ENCODE measurements around the gene CLSTN3.
"Not testable (repeated sequence)": the region's sequence is repeated elsewhere in the genome, so short reads cannot be mapped to it uniquely, and the experiment has no call there.

CLSTN3 gene

DNA sequence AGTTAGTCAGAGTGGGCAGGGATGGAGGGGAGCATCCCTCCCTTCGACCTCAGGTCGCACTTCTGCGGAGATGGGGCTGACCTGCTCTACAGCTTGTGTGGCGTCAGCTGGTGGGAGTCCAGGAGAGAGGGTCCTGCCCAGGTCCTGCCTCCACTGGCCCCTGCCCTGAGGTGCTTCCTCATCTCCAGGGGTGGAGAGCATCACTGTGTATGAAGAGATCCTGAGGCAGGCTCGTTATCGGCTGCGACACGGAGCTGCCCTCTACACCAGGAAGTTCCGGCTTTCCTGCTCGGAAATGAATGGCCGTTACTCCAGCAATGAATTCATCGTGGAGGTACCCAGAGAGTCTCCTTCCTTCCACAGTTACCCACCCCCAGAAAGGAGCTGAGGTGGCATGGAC lies 20.2 kb downstream of the CLSTN3 start:
- no peak for DNase-seq (ENCODE audit: low read depth in 1 of 2, low spot score in 1 of 2)

DNA sequence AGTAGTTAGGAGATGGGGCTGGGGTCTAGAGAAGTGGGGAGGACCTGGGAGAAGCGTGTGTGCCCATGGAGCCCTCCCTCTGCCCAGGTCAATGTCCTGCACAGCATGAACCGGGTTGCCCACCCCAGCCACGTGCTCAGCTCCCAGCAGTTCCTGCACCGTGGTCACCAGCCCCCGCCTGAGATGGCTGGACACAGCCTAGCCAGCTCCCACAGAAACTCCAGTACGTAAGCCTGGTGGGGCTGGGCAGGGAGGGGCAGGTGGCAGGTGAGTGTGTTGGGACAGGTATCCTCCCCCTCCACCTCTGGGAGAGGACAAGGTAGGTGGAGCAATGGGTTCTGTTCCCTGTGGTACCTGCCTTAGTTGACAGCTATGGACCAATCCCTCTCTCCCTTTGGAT lies 20.7 kb downstream of the CLSTN3 start:
- DNase-seq (ENCODE audit: low read depth in 1 of 2, low spot score in 1 of 2) = no peak

- no peak for DNase-seq (ENCODE audit: low read depth in 1 of 2, low spot score in 1 of 2)
Observed at GRCh38 chr12:7151532-7151931, 21.4 kb downstream of the CLSTN3 start.

- DNase-seq (ENCODE audit: low read depth in 1 of 2, low spot score in 1 of 2) = no peak
Observed at GRCh38 chr12:7152818-7153217, 22.6 kb downstream of the CLSTN3 start.

DNA sequence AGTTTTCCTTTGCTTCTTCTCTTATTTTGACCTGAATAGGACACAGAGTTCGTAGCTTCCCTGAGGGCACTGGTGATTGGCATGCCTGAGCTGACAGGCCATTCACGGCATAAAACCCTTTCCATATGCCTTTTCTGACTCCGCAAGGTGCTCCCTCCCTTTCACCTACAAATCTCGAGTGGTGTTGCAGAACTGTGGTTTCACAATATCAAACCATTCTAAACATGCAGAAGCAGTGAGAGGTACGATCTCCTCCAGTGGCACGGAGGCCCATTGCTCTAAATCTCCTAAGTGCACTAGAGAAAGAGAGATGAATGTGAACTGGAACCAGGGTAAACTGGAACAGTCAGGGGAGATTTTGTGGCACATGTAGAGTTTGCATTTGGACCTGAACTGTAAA lies 23.9 kb downstream of the CLSTN3 start:
- DNase-seq (ENCODE audit: low read depth in 1 of 2, low spot score in 1 of 2) = no peak

- no peak for DNase-seq (ENCODE audit: low read depth in 1 of 2, low spot score in 1 of 2)
Observed at GRCh38 chr12:7154901-7155470, 24.8 kb downstream of the CLSTN3 start.

DNA sequence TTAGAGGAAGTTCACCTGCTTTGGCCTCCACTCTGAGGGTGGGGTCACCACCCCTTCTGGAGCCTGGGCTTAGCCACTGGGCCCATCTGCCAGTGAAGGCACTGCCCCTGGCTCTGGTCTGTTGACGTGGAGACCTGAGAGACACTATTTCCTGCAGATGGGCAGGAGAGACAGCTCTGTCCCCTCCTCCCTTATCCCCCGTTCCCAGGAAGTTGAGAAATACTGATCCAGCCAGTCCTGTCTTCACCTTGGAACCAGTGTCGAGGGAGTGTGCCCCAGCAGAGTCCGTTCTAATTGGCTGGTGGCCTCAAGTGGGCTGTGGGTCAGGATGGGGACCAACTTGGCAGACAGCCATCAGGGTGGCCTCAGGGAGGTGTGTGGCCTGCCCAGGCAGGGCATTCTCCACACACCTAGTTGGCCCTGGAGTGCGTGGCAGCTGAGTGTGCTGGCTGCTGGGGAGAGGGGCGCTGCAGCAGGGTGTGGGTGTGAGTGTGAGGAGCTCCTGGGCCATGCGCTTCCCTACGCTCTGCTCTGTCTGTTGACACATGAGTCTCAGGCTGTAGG lies 25.4 kb downstream of the CLSTN3 start:
- DNase-seq (ENCODE audit: low read depth in 1 of 2, low spot score in 1 of 2) = no peak

- DNase-seq (ENCODE audit: low read depth in 1 of 2, low spot score in 1 of 2) = no peak
Observed at GRCh38 chr12:7156259-7157197, 26.4 kb downstream of the CLSTN3 start.

DNA sequence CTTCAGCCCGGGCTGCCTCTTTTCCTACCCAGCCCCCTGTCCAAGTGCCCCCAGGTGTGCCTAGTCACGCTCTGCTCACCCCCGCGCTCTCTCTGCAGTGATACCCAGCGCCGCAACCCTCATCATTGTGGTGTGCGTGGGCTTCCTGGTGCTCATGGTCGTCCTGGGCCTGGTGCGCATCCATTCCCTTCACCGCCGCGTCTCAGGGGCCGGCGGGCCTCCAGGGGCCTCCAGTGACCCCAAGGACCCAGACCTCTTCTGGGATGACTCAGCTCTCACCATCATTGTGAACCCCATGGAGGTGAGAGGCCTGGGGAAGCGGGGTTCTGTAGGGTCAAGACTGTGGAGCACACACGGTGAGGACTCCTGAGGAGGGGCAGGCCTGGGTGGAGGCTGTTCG lies 27.2 kb downstream of the CLSTN3 start:
- DNase-seq (ENCODE audit: low read depth in 1 of 2, low spot score in 1 of 2) = no peak

DNA sequence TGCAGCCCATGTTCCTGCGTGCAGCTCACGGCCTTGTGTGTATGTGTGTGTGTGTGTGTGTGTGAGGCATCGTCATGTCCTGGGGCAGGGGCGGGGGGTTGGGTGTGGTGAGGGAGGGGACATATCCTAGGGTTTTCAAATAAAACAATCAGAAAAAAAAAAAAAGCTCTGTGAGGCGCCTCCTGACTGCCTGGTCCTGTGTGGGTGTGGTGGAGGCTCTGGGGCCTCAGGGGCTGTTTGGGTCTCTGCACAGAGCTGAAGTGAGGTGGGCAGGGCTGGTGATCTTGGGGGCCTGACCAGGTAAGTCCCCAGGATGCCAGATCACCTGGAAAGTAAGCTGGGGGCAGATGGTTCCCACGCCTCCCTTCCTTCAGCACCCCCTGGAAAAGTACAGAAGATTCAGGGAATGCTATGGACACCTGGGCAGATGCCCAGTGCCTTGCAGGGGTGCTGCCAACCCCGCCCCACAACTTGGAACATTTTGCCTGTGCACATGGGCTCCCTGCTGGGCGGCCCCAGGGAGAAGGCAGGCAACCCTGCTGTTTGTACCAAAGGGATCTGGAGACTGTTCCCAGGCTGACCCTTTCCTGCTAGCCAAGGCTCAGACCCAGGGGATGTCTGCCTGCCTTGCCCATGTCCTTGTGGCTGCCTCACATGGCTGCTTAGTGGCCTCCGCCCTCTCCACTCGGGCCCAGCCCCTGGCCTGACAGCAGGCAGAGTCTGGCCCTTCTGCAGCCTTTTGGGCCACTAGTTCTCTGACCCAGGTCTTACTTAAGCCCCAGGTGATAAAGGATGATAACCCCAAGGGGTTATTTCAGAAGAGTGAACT lies 28.8 kb downstream of the CLSTN3 start:
- no peak for DNase-seq (ENCODE audit: low read depth in 1 of 2, low spot score in 1 of 2)

DNA sequence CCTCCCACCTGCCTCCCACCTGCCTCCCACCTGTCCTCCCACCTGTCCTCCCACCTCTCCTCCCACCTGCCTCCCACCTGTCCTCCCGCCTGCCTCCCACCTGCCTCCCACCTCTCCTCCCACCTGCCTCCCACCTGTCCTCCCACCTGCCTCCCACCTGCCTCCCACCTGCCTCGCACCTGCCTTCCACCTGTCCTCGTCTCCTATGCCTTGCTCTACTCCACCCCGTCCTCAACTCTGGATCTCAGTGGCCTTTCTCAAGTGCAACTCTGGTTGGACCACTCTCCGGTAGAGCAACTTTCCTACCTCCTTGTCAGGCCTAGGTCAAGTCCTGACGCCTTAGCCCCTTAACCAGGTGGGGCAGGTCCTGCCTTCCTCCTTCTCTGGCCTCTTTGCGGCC lies 30.0 kb downstream of the CLSTN3 start:
- no peak for DNase-seq (ENCODE audit: low read depth in 1 of 2, low spot score in 1 of 2)

DNA sequence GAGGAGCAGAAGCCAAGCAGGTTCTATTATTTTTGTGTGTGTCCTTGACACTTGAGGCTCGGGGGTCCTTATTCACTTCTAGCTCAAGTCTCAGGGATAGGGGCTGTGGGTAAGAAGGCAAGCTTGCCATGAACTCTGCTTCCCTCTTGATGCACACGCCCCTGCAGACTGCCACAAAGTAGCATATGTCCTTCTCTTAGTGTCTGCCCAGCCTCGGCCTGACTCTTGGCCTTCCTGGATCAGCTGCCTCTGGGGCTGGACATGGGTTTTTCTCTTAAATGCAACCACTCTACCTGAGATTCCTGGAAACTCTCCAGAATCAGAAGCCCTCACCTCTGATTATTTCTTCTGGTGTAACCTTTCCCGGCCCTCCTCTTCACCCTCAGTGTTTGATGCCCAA lies 31.2 kb downstream of the CLSTN3 start:
- no peak for DNase-seq (ENCODE audit: low read depth in 1 of 2, low spot score in 1 of 2)

DNA sequence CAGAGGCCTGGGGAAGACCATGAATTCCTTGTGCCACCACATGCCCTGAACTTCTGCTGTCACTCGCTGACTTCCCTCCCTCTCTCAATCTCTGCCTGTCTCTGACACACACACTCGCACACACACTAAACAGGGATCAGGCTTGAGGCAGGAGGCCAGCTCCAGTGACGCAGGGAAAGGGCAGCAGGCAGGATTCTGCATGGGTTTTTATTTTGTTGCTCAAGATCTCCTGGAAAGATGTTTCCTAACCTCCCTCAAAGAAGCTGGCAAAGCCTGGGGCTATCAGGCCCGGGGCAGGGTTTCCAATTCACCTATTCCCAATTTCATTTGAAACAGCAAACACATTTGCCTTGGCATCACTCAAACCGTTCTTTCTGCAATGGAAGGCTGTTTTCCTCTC lies 31.6 kb downstream of the CLSTN3 start:
- no peak for DNase-seq (ENCODE audit: low read depth in 1 of 2, low spot score in 1 of 2)

DNA sequence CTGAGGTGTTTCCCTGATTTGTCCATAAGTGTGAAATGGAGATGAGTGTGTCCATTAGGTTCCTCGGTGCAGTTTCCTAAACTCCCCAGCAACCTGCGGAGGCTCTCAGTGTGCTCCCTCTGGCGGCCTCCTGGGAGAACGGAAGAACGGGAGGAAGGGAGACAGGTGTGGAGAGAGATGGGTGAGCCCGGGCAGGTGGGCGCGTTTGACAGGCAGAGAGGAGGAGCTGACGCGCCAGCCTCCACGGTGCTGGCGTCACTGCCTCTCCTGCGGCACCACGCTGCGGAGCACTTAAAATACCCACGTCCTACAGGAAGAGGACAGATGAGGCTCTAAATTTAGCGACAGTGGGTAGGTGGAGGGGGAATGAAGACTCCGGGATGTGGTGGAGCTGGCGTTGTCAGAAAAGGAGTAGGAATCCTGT lies 32.5 kb downstream of the CLSTN3 start:
- no peak for DNase-seq (ENCODE audit: low read depth in 1 of 2, low spot score in 1 of 2)

DNA sequence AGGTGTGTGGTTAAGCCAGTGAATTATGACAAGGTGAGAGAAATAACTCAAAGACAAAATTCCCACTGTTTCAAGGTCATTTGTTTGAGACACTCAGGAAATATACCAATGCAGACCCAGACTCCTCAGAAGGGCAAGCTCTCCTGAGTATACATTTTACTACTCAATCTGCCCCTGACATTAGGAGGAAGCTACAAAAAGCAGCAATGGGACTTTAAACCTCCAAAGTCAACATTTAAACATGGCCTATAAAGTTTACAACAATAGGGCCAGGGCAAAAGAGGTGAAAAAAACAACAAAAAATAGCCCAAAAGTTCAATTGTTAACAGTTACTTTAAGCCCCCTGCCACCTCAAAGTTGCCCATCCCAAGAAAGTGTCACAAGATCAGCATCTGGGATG lies 39.8 kb downstream of the CLSTN3 start:
- DNase-seq (ENCODE audit: low read depth in 1 of 2, low spot score in 1 of 2) = no peak

GRCh38 chr12:7171854-7172253 lies 41.7 kb downstream of the CLSTN3 start:
- DNase-seq (ENCODE audit: low read depth in 1 of 2, low spot score in 1 of 2) = no peak

DNA sequence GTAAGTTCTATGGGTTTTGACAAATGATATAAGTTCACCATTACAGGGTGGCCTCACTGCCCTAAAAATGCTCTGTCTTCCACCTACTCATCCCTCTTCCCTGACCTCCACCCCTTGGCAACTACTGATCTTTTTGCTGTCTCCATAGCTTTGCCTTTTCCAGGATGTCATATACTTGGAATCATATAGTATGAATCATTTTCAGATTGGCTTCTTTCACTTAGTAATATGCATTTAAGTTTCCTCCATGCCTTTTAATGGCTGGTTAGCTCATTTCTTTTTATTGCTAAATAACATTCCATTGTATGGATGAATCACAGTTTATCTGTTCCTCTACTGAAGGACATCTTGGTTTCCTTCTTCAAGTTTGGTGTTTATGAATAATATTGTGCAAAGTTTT lies 45.3 kb downstream of the CLSTN3 start:
- DNase-seq (ENCODE audit: low read depth in 1 of 2, low spot score in 1 of 2) = no peak

DNA sequence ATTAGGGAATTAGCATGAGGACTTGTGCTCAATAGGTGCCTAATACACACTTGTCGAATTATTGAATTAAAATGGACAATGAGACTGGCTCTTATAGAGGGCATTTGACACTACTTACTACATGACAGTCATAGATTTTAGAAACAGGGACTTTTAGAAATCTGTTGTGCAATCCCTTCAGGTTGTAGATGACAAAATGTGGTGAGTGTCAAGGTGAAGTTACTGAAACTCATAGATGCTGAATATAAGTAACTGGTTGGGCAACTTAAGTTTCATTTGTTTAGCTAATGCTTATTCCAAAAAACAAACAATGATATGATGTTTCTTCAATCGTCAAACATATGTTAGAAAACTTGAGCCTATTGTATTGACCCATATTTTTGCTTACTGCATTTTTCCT lies 46.4 kb downstream of the CLSTN3 start:
- DNase-seq (ENCODE audit: low read depth in 1 of 2, low spot score in 1 of 2) = no peak

GRCh38 chr12:7178481-7178880 lies 48.3 kb downstream of the CLSTN3 start:
- no peak for DNase-seq (ENCODE audit: low read depth in 1 of 2, low spot score in 1 of 2)

- no peak for DNase-seq (ENCODE audit: low read depth in 1 of 2, low spot score in 1 of 2)
Observed at GRCh38 chr12:7180685-7181084, 50.5 kb downstream of the CLSTN3 start.

- DNase-seq (ENCODE audit: low read depth in 1 of 2, low spot score in 1 of 2) = not testable (repeated sequence)
Observed at GRCh38 chr12:7186058-7186457, 55.9 kb downstream of the CLSTN3 start.
